B cell (primary cell): ENCODE measurements around the gene C2CD3.

Experiments used
- EZH2 ChIP-seq: IDR thresholded peaks from 2 replicates; pipeline ENCODE4 v1.6.1; 2012; ENCODE audit warnings: borderline replicate concordance, low read depth, mild to moderate bottlenecking, moderate library complexity, low read length; ENCODE audit not compliant: insufficient read depth, poor library complexity, severe bottlenecking
- TF ChIP-seq, protein P1 (sequence below): fragments of 200-600 bp; IDR thresholded peaks from one replicate; pipeline ENCODE4 v1.8.0; 2022; ENCODE audit warnings: antibody characterized with exemption, mild to moderate bottlenecking

DNA sequence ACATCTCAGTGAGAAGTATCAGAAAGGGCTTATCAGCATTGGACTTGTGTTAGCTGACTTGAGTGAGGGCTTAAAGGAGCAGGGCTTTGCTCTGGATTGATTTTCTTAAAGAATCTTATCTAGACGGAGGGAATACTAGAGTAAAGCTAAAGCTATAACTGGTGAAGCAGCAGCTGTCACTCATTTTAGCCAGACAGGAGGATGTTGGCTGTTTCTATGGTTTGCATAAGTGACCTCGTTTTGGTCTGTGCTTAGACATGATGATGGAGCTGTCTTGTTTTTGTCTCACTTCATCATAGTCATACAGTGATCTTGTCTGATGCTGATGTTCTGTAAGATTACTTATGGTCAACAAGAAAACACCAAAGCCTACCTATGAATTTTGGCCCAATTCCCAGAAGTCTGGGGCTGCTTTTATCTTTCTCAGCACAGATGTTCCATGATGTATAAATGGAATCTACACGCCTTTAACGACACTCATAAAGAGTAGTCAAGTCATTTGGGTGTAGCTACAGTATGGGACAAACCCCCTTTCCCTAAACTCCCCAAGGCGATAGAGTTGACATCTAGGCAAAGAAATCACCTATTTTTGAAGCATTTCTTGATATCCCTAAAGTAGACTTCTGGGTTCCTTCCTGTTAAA is 84.4 kb downstream of the C2CD3 start:
- TF ChIP-seq, protein P1, sequence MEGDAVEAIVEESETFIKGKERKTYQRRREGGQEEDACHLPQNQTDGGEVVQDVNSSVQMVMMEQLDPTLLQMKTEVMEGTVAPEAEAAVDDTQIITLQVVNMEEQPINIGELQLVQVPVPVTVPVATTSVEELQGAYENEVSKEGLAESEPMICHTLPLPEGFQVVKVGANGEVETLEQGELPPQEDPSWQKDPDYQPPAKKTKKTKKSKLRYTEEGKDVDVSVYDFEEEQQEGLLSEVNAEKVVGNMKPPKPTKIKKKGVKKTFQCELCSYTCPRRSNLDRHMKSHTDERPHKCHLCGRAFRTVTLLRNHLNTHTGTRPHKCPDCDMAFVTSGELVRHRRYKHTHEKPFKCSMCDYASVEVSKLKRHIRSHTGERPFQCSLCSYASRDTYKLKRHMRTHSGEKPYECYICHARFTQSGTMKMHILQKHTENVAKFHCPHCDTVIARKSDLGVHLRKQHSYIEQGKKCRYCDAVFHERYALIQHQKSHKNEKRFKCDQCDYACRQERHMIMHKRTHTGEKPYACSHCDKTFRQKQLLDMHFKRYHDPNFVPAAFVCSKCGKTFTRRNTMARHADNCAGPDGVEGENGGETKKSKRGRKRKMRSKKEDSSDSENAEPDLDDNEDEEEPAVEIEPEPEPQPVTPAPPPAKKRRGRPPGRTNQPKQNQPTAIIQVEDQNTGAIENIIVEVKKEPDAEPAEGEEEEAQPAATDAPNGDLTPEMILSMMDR = no peak
- no peak for TF ChIP-seq EZH2
